ENCODE measurements around the gene WDR93. TPM values are rescaled to one million over a fixed set of nuclear protein-coding genes. Genes with fewer than 3 reads are reported as not detected.

WDR93 gene
- total RNA-seq, 1 experiment from 2014 or later, result not detected

DNA sequence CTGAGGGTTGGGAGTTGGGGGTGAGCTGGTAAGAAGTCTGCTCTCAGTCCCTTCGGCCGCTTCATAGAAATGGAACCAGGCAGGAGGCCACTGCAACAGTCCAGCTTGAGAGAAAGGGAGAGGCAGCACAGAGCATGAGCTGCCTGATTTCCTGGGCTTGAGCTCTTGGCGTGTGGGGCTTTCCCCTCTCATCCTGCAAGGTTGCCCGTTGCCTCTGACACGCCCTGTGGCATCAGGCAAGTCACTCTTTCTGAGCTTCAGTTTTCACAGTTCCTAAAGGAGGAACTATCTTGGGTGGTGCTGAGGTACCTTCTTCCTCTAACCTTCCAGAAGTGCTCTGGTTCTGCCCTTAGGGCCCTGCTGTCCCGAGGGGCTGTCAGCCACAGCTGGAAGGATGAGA is 90.4 kb downstream of the WDR93 start:
- ATAC-seq (no peak), DNase-seq (ENCODE audit: low spot score) (no peak)
- TF ChIP-seq, protein P1, sequence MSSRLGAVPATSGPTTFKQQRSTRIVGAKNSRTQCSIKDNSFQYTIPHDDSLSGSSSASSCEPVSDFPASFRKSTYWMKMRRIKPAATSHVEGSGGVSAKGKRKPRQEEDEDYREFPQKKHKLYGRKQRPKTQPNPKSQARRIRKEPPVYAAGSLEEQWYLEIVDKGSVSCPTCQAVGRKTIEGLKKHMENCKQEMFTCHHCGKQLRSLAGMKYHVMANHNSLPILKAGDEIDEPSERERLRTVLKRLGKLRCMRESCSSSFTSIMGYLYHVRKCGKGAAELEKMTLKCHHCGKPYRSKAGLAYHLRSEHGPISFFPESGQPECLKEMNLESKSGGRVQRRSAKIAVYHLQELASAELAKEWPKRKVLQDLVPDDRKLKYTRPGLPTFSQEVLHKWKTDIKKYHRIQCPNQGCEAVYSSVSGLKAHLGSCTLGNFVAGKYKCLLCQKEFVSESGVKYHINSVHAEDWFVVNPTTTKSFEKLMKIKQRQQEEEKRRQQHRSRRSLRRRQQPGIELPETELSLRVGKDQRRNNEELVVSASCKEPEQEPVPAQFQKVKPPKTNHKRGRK (CRISPR knock-in tag; IDR thresholded peaks at IDR 0.05; ENCODE audit: borderline replicate concordance), result no peak
- TF ChIP-seq NFYB (CRISPR knock-in tag; conservative IDR thresholded peaks at IDR 0.05; ENCODE audit: low read depth) (no peak), ELF4 (CRISPR knock-in tag; IDR thresholded peaks at IDR 0.05; ENCODE audit: low read depth) (no peak), TEAD4 (CRISPR knock-in tag; IDR thresholded peaks at IDR 0.05) (no peak), JUN (CRISPR knock-in tag; IDR thresholded peaks at IDR 0.05) (no peak), ZNF232 (CRISPR knock-in tag; IDR thresholded peaks at IDR 0.05) (no peak), KAT7 (CRISPR knock-in tag; IDR thresholded peaks at IDR 0.05; ENCODE audit: borderline replicate concordance) (no peak), ZBTB21 (CRISPR knock-in tag; IDR thresholded peaks at IDR 0.05; ENCODE audit: borderline replicate concordance) (no peak)
- TF ChIP-seq, protein P2, sequence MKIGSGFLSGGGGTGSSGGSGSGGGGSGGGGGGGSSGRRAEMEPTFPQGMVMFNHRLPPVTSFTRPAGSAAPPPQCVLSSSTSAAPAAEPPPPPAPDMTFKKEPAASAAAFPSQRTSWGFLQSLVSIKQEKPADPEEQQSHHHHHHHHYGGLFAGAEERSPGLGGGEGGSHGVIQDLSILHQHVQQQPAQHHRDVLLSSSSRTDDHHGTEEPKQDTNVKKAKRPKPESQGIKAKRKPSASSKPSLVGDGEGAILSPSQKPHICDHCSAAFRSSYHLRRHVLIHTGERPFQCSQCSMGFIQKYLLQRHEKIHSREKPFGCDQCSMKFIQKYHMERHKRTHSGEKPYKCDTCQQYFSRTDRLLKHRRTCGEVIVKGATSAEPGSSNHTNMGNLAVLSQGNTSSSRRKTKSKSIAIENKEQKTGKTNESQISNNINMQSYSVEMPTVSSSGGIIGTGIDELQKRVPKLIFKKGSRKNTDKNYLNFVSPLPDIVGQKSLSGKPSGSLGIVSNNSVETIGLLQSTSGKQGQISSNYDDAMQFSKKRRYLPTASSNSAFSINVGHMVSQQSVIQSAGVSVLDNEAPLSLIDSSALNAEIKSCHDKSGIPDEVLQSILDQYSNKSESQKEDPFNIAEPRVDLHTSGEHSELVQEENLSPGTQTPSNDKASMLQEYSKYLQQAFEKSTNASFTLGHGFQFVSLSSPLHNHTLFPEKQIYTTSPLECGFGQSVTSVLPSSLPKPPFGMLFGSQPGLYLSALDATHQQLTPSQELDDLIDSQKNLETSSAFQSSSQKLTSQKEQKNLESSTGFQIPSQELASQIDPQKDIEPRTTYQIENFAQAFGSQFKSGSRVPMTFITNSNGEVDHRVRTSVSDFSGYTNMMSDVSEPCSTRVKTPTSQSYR (CRISPR knock-in tag; IDR thresholded peaks at IDR 0.05), result no peak
- TF ChIP-seq, protein P3, sequence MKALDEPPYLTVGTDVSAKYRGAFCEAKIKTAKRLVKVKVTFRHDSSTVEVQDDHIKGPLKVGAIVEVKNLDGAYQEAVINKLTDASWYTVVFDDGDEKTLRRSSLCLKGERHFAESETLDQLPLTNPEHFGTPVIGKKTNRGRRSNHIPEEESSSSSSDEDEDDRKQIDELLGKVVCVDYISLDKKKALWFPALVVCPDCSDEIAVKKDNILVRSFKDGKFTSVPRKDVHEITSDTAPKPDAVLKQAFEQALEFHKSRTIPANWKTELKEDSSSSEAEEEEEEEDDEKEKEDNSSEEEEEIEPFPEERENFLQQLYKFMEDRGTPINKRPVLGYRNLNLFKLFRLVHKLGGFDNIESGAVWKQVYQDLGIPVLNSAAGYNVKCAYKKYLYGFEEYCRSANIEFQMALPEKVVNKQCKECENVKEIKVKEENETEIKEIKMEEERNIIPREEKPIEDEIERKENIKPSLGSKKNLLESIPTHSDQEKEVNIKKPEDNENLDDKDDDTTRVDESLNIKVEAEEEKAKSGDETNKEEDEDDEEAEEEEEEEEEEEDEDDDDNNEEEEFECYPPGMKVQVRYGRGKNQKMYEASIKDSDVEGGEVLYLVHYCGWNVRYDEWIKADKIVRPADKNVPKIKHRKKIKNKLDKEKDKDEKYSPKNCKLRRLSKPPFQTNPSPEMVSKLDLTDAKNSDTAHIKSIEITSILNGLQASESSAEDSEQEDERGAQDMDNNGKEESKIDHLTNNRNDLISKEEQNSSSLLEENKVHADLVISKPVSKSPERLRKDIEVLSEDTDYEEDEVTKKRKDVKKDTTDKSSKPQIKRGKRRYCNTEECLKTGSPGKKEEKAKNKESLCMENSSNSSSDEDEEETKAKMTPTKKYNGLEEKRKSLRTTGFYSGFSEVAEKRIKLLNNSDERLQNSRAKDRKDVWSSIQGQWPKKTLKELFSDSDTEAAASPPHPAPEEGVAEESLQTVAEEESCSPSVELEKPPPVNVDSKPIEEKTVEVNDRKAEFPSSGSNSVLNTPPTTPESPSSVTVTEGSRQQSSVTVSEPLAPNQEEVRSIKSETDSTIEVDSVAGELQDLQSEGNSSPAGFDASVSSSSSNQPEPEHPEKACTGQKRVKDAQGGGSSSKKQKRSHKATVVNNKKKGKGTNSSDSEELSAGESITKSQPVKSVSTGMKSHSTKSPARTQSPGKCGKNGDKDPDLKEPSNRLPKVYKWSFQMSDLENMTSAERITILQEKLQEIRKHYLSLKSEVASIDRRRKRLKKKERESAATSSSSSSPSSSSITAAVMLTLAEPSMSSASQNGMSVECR (CRISPR knock-in tag; IDR thresholded peaks at IDR 0.05; ENCODE audit: borderline replicate concordance), result no peak
- TF ChIP-seq, protein P4, sequence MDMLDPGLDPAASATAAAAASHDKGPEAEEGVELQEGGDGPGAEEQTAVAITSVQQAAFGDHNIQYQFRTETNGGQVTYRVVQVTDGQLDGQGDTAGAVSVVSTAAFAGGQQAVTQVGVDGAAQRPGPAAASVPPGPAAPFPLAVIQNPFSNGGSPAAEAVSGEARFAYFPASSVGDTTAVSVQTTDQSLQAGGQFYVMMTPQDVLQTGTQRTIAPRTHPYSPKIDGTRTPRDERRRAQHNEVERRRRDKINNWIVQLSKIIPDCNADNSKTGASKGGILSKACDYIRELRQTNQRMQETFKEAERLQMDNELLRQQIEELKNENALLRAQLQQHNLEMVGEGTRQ (CRISPR knock-in tag; IDR thresholded peaks at IDR 0.05), result no peak
- no peaks in the 10 kb centered on the region for H3K36me3 Mint-ChIP-seq
- peaks cover 31% of the 10 kb centered on the region for H3K27me3 Mint-ChIP-seq (ENCODE audit: low read depth)
- no peak overlapping the region for H3K27ac Mint-ChIP-seq
- no peak overlapping the region for H3K4me3 Mint-ChIP-seq
- ChIA-PET CTCF (interaction anchor here (1.3 kb wide), 1 partner anchor 20 kb away, joined by 7 read pairs; no protein-coding TSS in a partner anchor), POLR2A (no interaction called here)
- no peaks in the 10 kb centered on the region for H3K9me3 Mint-ChIP-seq
- peaks cover 26% of the 10 kb centered on the region for H3K4me1 Mint-ChIP-seq

DNA sequence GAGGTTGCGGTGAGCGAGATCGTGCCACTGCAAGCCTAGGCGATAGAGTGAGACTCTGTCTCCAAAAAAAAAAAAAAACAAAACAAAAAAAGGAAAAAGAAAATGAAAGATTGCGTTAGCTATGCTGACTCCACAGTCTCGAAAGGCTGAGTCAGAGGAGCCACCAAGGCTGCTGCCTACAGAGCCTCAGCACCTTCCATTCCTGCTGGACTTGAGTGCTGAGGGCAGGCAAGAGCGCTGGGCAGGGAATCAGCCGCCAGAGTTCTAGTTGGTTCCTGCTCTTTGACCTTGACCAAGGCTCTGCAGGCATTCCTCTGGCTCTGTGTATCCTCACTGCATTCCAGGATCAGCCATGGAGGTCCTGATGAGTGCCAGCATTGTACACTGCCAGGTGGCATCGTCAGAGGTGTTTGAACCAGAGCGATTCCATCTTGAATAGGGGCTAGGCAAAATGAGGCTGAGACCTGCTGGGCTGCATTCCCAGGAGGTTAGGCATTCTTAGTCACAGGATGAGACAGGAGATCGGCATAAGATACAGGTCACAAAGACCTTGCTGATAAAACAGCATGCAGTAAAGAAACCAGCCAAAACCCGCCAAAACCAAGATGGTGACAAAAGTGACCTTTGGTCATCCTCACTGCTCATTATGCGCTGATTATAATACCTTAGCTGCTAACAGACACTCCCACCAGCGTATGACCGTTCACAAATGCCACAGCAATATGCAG is 91.4 kb downstream of the WDR93 start:
- H3K27me3 Mint-ChIP-seq (ENCODE audit: low read depth), result peaks cover 28% of the 10 kb centered on the region
- ChIA-PET CTCF (interaction anchor here (1.3 to 3.5 kb wide), 3 partner anchors 21 to 93 kb away, joined by 7 to 33 read pairs (median 19); no protein-coding TSS in a partner anchor), POLR2A (no interaction called here)
- H3K4me3 Mint-ChIP-seq, result no peak overlapping the region
- H3K9me3 Mint-ChIP-seq, result no peaks in the 10 kb centered on the region
- peaks cover 25% of the 10 kb centered on the region for H3K4me1 Mint-ChIP-seq
- no peak overlapping the region for H3K27ac Mint-ChIP-seq
- DNase-seq (ENCODE audit: low spot score), result no peak
- no peaks in the 10 kb centered on the region for H3K36me3 Mint-ChIP-seq
- no peak for ATAC-seq
- TF ChIP-seq, protein P5, sequence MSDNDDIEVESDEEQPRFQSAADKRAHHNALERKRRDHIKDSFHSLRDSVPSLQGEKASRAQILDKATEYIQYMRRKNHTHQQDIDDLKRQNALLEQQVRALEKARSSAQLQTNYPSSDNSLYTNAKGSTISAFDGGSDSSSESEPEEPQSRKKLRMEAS (CRISPR knock-in tag; IDR thresholded peaks at IDR 0.05), result no peak
- no peak for TF ChIP-seq ZNF232 (CRISPR knock-in tag; IDR thresholded peaks at IDR 0.05)
- TF ChIP-seq, protein P6, sequence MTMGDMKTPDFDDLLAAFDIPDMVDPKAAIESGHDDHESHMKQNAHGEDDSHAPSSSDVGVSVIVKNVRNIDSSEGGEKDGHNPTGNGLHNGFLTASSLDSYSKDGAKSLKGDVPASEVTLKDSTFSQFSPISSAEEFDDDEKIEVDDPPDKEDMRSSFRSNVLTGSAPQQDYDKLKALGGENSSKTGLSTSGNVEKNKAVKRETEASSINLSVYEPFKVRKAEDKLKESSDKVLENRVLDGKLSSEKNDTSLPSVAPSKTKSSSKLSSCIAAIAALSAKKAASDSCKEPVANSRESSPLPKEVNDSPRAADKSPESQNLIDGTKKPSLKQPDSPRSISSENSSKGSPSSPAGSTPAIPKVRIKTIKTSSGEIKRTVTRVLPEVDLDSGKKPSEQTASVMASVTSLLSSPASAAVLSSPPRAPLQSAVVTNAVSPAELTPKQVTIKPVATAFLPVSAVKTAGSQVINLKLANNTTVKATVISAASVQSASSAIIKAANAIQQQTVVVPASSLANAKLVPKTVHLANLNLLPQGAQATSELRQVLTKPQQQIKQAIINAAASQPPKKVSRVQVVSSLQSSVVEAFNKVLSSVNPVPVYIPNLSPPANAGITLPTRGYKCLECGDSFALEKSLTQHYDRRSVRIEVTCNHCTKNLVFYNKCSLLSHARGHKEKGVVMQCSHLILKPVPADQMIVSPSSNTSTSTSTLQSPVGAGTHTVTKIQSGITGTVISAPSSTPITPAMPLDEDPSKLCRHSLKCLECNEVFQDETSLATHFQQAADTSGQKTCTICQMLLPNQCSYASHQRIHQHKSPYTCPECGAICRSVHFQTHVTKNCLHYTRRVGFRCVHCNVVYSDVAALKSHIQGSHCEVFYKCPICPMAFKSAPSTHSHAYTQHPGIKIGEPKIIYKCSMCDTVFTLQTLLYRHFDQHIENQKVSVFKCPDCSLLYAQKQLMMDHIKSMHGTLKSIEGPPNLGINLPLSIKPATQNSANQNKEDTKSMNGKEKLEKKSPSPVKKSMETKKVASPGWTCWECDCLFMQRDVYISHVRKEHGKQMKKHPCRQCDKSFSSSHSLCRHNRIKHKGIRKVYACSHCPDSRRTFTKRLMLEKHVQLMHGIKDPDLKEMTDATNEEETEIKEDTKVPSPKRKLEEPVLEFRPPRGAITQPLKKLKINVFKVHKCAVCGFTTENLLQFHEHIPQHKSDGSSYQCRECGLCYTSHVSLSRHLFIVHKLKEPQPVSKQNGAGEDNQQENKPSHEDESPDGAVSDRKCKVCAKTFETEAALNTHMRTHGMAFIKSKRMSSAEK (CRISPR knock-in tag; IDR thresholded peaks at IDR 0.05; ENCODE audit: borderline replicate concordance), result no peak
- TF ChIP-seq, protein P7, sequence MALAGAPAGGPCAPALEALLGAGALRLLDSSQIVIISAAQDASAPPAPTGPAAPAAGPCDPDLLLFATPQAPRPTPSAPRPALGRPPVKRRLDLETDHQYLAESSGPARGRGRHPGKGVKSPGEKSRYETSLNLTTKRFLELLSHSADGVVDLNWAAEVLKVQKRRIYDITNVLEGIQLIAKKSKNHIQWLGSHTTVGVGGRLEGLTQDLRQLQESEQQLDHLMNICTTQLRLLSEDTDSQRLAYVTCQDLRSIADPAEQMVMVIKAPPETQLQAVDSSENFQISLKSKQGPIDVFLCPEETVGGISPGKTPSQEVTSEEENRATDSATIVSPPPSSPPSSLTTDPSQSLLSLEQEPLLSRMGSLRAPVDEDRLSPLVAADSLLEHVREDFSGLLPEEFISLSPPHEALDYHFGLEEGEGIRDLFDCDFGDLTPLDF (CRISPR knock-in tag; IDR thresholded peaks at IDR 0.05), result no peak
- TF ChIP-seq, protein P8, sequence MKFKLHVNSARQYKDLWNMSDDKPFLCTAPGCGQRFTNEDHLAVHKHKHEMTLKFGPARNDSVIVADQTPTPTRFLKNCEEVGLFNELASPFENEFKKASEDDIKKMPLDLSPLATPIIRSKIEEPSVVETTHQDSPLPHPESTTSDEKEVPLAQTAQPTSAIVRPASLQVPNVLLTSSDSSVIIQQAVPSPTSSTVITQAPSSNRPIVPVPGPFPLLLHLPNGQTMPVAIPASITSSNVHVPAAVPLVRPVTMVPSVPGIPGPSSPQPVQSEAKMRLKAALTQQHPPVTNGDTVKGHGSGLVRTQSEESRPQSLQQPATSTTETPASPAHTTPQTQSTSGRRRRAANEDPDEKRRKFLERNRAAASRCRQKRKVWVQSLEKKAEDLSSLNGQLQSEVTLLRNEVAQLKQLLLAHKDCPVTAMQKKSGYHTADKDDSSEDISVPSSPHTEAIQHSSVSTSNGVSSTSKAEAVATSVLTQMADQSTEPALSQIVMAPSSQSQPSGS (CRISPR knock-in tag; IDR thresholded peaks at IDR 0.05; ENCODE audit: borderline replicate concordance, low read depth), result no peak
- no peak for TF ChIP-seq NR3C1 (CRISPR knock-in tag; conservative IDR thresholded peaks at IDR 0.05; ENCODE audit: low read depth)

Data from WTC11 (cell line).